ENCODE results near the gene CXCR6.

CXCR6 gene

GRCh38 chr3:45914362-45915058, 28.8 kb upstream of the CXCR6 start:
- no peak for DNase-seq
- Histone ChIP-seq H3K27me3 (replicated peaks; ENCODE audit: insufficient read depth, low read length) (no peaks in the 10 kb centered on the region), H3K9me2 (replicated peaks; ENCODE audit: insufficient read depth, low read length) (no peaks in the 10 kb centered on the region), H3K4me1 (ENCODE audit: low read length) (0 out of 2 replicates have a peak, but pooled peaks cover 4% of the 10 kb centered on the region), H3F3A (ENCODE audit: insufficient read depth, low read length) (no peaks in the 10 kb centered on the region), H3K79me2 (ENCODE audit: low read length) (no peaks in the 10 kb centered on the region), H4K20me1 (ENCODE audit: insufficient read depth, low read length) (no peaks in the 10 kb centered on the region), H3K9ac (ENCODE audit: low read length) (no peak overlapping the region), H3K27ac (ENCODE audit: low read length) (no peak overlapping the region), H3K36me3 (replicated peaks; ENCODE audit: insufficient read depth, low read length) (no peaks in the 10 kb centered on the region), H3K9me3 (replicated peaks; ENCODE audit: insufficient read depth, low read length) (no peaks in the 10 kb centered on the region), H3K4me3 (ENCODE audit: low read length) (no peak overlapping the region), H3K4me2 (ENCODE audit: low read depth, low read length) (no peak overlapping the region), H2AFZ (ENCODE audit: low read length) (no peak overlapping the region)
- TF ChIP-seq CTCF (IDR thresholded peaks at IDR 0.05; ENCODE audit: low read length) (no peak), EZH2 (optimal IDR thresholded peaks at IDR 0.05; ENCODE audit: low read depth, low read length) (no peak), EZH2phosphoT487 (IDR thresholded peaks at IDR 0.05; ENCODE audit: low read length) (no peak)

- H3K27ac ChIP-seq (ENCODE audit: low read length), result no peak overlapping the region
These were observed 28.2 kb upstream of the CXCR6 start for GRCh38 chr3:45915059-45915439.

GRCh38 chr3:45915518-45916231, 27.6 kb upstream of the CXCR6 start:
- Histone ChIP-seq H3K4me3 (ENCODE audit: low read length) (0 out of 2 replicates have a peak overlapping the region, but pooled peaks have one; percentile 7), H3K4me2 (ENCODE audit: low read depth, low read length) (peak overlapping the region; percentile 27), H3K9me3 (replicated peaks; ENCODE audit: insufficient read depth, low read length) (no peaks in the 10 kb centered on the region), H4K20me1 (ENCODE audit: insufficient read depth, low read length) (no peaks in the 10 kb centered on the region), H3K4me1 (ENCODE audit: low read length) (0 out of 2 replicates have a peak, but pooled peaks cover 4% of the 10 kb centered on the region), H3K9me2 (replicated peaks; ENCODE audit: insufficient read depth, low read length) (no peaks in the 10 kb centered on the region), H3K9ac (ENCODE audit: low read length) (no peak overlapping the region), H3K27ac (ENCODE audit: low read length) (no peak overlapping the region), H2AFZ (ENCODE audit: low read length) (no peak overlapping the region), H3K36me3 (replicated peaks; ENCODE audit: insufficient read depth, low read length) (no peaks in the 10 kb centered on the region), H3K79me2 (ENCODE audit: low read length) (no peaks in the 10 kb centered on the region), H3K27me3 (replicated peaks; ENCODE audit: insufficient read depth, low read length) (no peaks in the 10 kb centered on the region), H3F3A (ENCODE audit: insufficient read depth, low read length) (no peaks in the 10 kb centered on the region)
- no peak for TF ChIP-seq CTCF (IDR thresholded peaks at IDR 0.05; ENCODE audit: low read length)
- no peak for TF ChIP-seq EZH2 (optimal IDR thresholded peaks at IDR 0.05; ENCODE audit: low read depth, low read length)
- TF ChIP-seq EZH2phosphoT487 (IDR thresholded peaks at IDR 0.05; ENCODE audit: low read length), result no peak
- peak; percentile 64 for DNase-seq

More at GRCh38 chr3:45915059-45915439, 28.2 kb upstream of the CXCR6 start:
- no peak for DNase-seq
- Histone ChIP-seq H3K9ac (ENCODE audit: low read length) (no peak overlapping the region), H3K9me3 (replicated peaks; ENCODE audit: insufficient read depth, low read length) (no peaks in the 10 kb centered on the region), H3K4me2 (ENCODE audit: low read depth, low read length) (no peak overlapping the region), H3K4me1 (ENCODE audit: low read length) (0 out of 2 replicates have a peak, but pooled peaks cover 4% of the 10 kb centered on the region), H3K36me3 (replicated peaks; ENCODE audit: insufficient read depth, low read length) (no peaks in the 10 kb centered on the region), H3K27me3 (replicated peaks; ENCODE audit: insufficient read depth, low read length) (no peaks in the 10 kb centered on the region), H4K20me1 (ENCODE audit: insufficient read depth, low read length) (no peaks in the 10 kb centered on the region), H3K9me2 (replicated peaks; ENCODE audit: insufficient read depth, low read length) (no peaks in the 10 kb centered on the region), H3K79me2 (ENCODE audit: low read length) (no peaks in the 10 kb centered on the region), H3F3A (ENCODE audit: insufficient read depth, low read length) (no peaks in the 10 kb centered on the region), H3K4me3 (ENCODE audit: low read length) (no peak overlapping the region), H2AFZ (ENCODE audit: low read length) (no peak overlapping the region)
- TF ChIP-seq EZH2phosphoT487 (IDR thresholded peaks at IDR 0.05; ENCODE audit: low read length), result no peak
- TF ChIP-seq EZH2 (optimal IDR thresholded peaks at IDR 0.05; ENCODE audit: low read depth, low read length), result no peak
- no peak for TF ChIP-seq CTCF (IDR thresholded peaks at IDR 0.05; ENCODE audit: low read length)
